Lower leg skin (tissue), 3 donors: ENCODE results near the gene WT1.

Experiments
- POLR2A ChIP-seq, 2 donors: fragments of 450-650 bp; IDR thresholded peaks; one replicate each; pipeline ENCODE4 v1.6.1; 2016 to 2017; ENCODE audit warnings: antibody characterized with exemption in 2 of 2, mild to moderate bottlenecking in 1 of 2, moderate library complexity in 1 of 2
- TF ChIP-seq, protein P1 (sequence below), 3 donors: fragments of 450-650 bp; IDR thresholded peaks; one replicate each; pipeline ENCODE4 v1.5.1; 2016; ENCODE audit warnings: antibody characterized with exemption in 3 of 3, mild to moderate bottlenecking in 3 of 3, moderate library complexity in 2 of 3

DNA sequence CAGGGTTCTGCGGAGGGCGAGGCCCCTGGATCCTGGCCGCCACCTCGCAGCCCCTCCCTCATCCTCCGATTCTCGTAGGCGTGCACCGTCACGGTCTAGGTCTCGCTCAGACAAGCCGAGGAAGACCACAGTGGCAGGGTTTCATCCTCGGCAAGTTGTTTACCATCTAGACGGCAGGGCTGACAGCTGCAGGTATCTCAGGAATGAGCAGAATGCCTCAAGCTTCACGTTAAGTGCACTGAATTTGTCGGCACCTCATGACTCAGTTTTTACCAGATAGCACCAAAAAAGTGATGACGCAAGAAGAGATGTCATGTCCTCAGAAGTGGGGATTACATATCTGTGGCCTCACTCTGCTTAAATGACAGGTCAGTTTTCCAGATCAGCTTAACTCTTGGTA lies 35.1 kb downstream of the WT1 start:
- TF ChIP-seq, protein P1, sequence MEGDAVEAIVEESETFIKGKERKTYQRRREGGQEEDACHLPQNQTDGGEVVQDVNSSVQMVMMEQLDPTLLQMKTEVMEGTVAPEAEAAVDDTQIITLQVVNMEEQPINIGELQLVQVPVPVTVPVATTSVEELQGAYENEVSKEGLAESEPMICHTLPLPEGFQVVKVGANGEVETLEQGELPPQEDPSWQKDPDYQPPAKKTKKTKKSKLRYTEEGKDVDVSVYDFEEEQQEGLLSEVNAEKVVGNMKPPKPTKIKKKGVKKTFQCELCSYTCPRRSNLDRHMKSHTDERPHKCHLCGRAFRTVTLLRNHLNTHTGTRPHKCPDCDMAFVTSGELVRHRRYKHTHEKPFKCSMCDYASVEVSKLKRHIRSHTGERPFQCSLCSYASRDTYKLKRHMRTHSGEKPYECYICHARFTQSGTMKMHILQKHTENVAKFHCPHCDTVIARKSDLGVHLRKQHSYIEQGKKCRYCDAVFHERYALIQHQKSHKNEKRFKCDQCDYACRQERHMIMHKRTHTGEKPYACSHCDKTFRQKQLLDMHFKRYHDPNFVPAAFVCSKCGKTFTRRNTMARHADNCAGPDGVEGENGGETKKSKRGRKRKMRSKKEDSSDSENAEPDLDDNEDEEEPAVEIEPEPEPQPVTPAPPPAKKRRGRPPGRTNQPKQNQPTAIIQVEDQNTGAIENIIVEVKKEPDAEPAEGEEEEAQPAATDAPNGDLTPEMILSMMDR (IDR thresholded peaks at IDR 0.05): no peak
- no peak for TF ChIP-seq POLR2A (IDR thresholded peaks at IDR 0.05)
